DMS153 (cell line): ENCODE results near the gene XPO1.

Source experiments
- DNase-seq: peaks from one replicate; lab custom pipeline; 2025; lab: John Stamatoyannopoulos, UW

XPO1 gene

GRCh38 chr2:61434314-61434713 is 103.8 kb downstream of the XPO1 start:
- DNase-seq, result no peak

- DNase-seq, result no peak
Measured at GRCh38 chr2:61433606-61434005, 104.5 kb downstream of the XPO1 start.

GRCh38 chr2:61432990-61433389 is 105.2 kb downstream of the XPO1 start:
- no peak for DNase-seq

GRCh38 chr2:61431345-61431744 is 106.8 kb downstream of the XPO1 start:
- DNase-seq, result no peak
